ENCODE data around the gene KRTAP10-10.
A peak's percentile ranks its signal among the peaks of the same experiment; 100 is the strongest.

KRTAP10-10 gene

GRCh38 chr21:44614961-44615391, 22.2 kb upstream of the KRTAP10-10 start:
- no peak for DNase-seq (ENCODE audit: low read depth)
- no peak overlapping the region for H3K4me3 ChIP-seq (ENCODE audit: low read depth, low read length)
- no peak for TF ChIP-seq CTCF (IDR thresholded peaks at IDR 0.05; ENCODE audit: low read depth, low read length, missing control alignments)

- DNase-seq (ENCODE audit: low read depth) = no peak
- TF ChIP-seq CTCF (IDR thresholded peaks at IDR 0.05; ENCODE audit: low read depth, low read length, missing control alignments) = no peak
- H3K4me3 ChIP-seq (ENCODE audit: low read depth, low read length) = no peak overlapping the region
These were observed 21.7 kb upstream of the KRTAP10-10 start for GRCh38 chr21:44615466-44615865.

GRCh38 chr21:44615911-44616590, 21.1 kb upstream of the KRTAP10-10 start:
- DNase-seq (ENCODE audit: low read depth) = no peak
- no peak for TF ChIP-seq CTCF (IDR thresholded peaks at IDR 0.05; ENCODE audit: low read depth, low read length, missing control alignments)
- H3K4me3 ChIP-seq (ENCODE audit: low read depth, low read length) = no peak overlapping the region

- no peak for DNase-seq (ENCODE audit: low read depth)
- no peak for TF ChIP-seq CTCF (IDR thresholded peaks at IDR 0.05; ENCODE audit: low read depth, low read length, missing control alignments)
- no peak overlapping the region for H3K4me3 ChIP-seq (ENCODE audit: low read depth, low read length)
These were observed 20.6 kb upstream of the KRTAP10-10 start for GRCh38 chr21:44616591-44616926.

GRCh38 chr21:44617071-44617501, 20.1 kb upstream of the KRTAP10-10 start:
- H3K4me3 ChIP-seq (ENCODE audit: low read depth, low read length) = no peak overlapping the region
- TF ChIP-seq CTCF (IDR thresholded peaks at IDR 0.05; ENCODE audit: low read depth, low read length, missing control alignments) = no peak
- no peak for DNase-seq (ENCODE audit: low read depth)

GRCh38 chr21:44618504-44618903, 18.7 kb upstream of the KRTAP10-10 start:
- DNase-seq (ENCODE audit: low read depth) = no peak
- no peak overlapping the region for H3K4me3 ChIP-seq (ENCODE audit: low read depth, low read length)
- peak; percentile 37 for TF ChIP-seq CTCF (IDR thresholded peaks at IDR 0.05; ENCODE audit: low read depth, low read length, missing control alignments)

- H3K4me3 ChIP-seq (ENCODE audit: low read depth, low read length) = no peak overlapping the region
- no peak for DNase-seq (ENCODE audit: low read depth)
- TF ChIP-seq CTCF (IDR thresholded peaks at IDR 0.05; ENCODE audit: low read depth, low read length, missing control alignments) = no peak
These were observed 18.2 kb upstream of the KRTAP10-10 start for GRCh38 chr21:44618909-44619308.
